OCI-LY7 (cell line): ENCODE data around the gene DGKB. TPM values are rescaled to one million over a fixed set of nuclear protein-coding genes. Genes with fewer than 3 reads are reported as not detected.

Experiments
- BruUV-seq: library from RNA; stranded (reverse); fragments of 400-500 nt; replicated peaks from 2 replicates; lab custom pipeline; 2021; lab: Mats Ljungman, UMichigan
- CTCF ChIA-PET: fragments of 300-600 bp; sonication (Branson Sonifier 250); formaldehyde crosslinking; loops from one replicate; lab custom pipeline; 2022; ENCODE audit warnings: antibody characterized with exemption; ENCODE audit not compliant: unreplicated experiment; lab: Charles Lee
- POLR2A ChIA-PET: fragments of 300-600 bp; sonication (Branson Sonifier 250); formaldehyde crosslinking; loops from one replicate; lab custom pipeline; 2022; ENCODE audit warnings: antibody characterized with exemption; lab: Charles Lee
- DNase-seq: peaks from one replicate; pipeline ENCODE4 v3.0.0-alpha.2; 2015; ENCODE audit warnings: low spot score
- H2AFZ ChIP-seq: fragments of 200-600 bp; sonication (generic), shearing (Covaris generic); 2 replicates; pipeline ENCODE4 v1.6.1; 2014; ENCODE audit warnings: mild to moderate bottlenecking, antibody characterized with exemption, low read length, moderate library complexity
- H3K27ac ChIP-seq: fragments of 200-600 bp; sonication (generic); 2 replicates; pipeline ENCODE4 v1.5.1; 2014; ENCODE audit warnings: mixed run types, low read depth, mild to moderate bottlenecking, moderate library complexity, low read length, inconsistent platforms; ENCODE audit not compliant: poor library complexity, severe bottlenecking
- H3K36me3 ChIP-seq: fragments of 200-600 bp; sonication (generic); 2 replicates; pipeline ENCODE4 v1.6.1; 2014; ENCODE audit warnings: mild to moderate bottlenecking, antibody characterized with exemption, low read length, moderate library complexity, mixed read lengths; ENCODE audit not compliant: insufficient read depth
- H3K4me1 ChIP-seq: fragments of 200-600 bp; sonication (generic); 2 replicates; pipeline ENCODE4 v1.5.1; 2014; ENCODE audit warnings: mild to moderate bottlenecking, low read length; ENCODE audit not compliant: insufficient read depth, poor library complexity, severe bottlenecking
- H3K4me2 ChIP-seq: fragments of 200-600 bp; sonication (generic); 2 replicates; pipeline ENCODE4 v1.6.1; 2014; ENCODE audit warnings: mild to moderate bottlenecking, low read length
- H3K4me3 ChIP-seq: fragments of 200-600 bp; sonication (generic); 2 replicates; pipeline ENCODE4 v1.5.1; 2014; ENCODE audit warnings: mild to moderate bottlenecking, low read depth, low read length; ENCODE audit not compliant: poor library complexity, severe bottlenecking
- H3K79me2 ChIP-seq: fragments of 200-600 bp; sonication (generic); 2 replicates; pipeline ENCODE4 v1.6.1; 2016; ENCODE audit warnings: low read depth, mild to moderate bottlenecking, low read length, moderate library complexity, mixed read lengths; ENCODE audit not compliant: insufficient read depth
- H3K9me2 ChIP-seq: fragments of 200-600 bp; sonication (generic); 2 replicates; pipeline ENCODE4 v1.6.1; 2016; ENCODE audit warnings: mild to moderate bottlenecking, low read length, mixed read lengths; ENCODE audit not compliant: insufficient read depth
- H3K9me3 ChIP-seq: fragments of 200-600 bp; sonication (generic); 2 replicates; pipeline ENCODE4 v1.6.1; 2014; ENCODE audit warnings: mild to moderate bottlenecking, mixed run types, low read length, mixed read lengths
- H4K20me1 ChIP-seq: fragments of 200-600 bp; sonication (generic); 2 replicates; pipeline ENCODE4 v1.6.1; 2014; ENCODE audit warnings: mild to moderate bottlenecking, antibody characterized with exemption, low read length, moderate library complexity, mixed read lengths; ENCODE audit not compliant: insufficient read depth
- EZH2phosphoT487 ChIP-seq: fragments of 200-600 bp; sonication (generic); IDR thresholded peaks from 2 replicates; pipeline ENCODE4 v1.6.1; 2018; ENCODE audit warnings: low read depth, borderline replicate concordance, mild to moderate bottlenecking, mixed run types, antibody characterized with exemption, low read length, moderate library complexity, mixed read lengths
- intact Hi-C: fragments of 100-400 bp; cut with micrococcal nuclease; formaldehyde crosslinking; loops from one replicate; pipeline ENCODE4 v1.10.0; 2022; ENCODE audit not compliant: unreplicated experiment
- total RNA-seq, 2 experiments: library from RNA; depleted of rRNA in 1 of 2; stranded (reverse); fragments of >200 nt in 1 of 2; shearing (Covaris generic) in 1 of 2; gene quantifications; 2 replicates each; pipeline ENCODE4 v1.2.3, GENCODE V29; 2014 to 2022
- TF ChIP-seq, protein P1 (sequence below): fragments of 200-600 bp; sonication (generic); conservative IDR thresholded peaks from 2 replicates; pipeline ENCODE4 v1.5.1; 2014; ENCODE audit warnings: mild to moderate bottlenecking, antibody characterized with exemption, low read length, moderate library complexity, mixed read lengths

The DGKB gene
- total RNA-seq, 2 experiments from 2014 or later: not detected

DNA sequence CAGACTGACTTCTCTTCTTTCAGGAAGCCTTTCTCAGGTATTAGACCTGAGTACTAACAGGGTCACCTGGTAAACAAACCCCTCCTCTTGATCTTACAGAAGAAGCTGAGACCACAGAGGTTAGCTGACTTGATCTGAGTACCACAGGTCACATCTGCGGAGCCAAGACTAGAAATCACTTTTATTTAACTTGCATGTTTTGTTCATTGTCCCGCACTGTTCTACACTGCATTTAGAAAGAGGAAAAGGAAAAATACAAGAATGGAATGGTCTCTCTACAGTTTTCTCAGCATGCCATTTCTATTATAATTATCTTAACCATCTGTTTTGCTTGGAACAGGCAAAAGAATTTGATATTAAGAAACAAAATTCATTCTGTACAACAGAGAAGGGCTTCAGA lies 667.5 kb downstream of the DGKB start:
- no peaks in the 10 kb centered on the region for H3K9me3 ChIP-seq
- ChIA-PET POLR2A (no interaction called here), CTCF (no interaction called here)
- no peak overlapping the region for H3K4me2 ChIP-seq
- no TSS peak for BruUV-seq
- no peaks in the 10 kb centered on the region for H3K79me2 ChIP-seq
- no peak overlapping the region for H3K27ac ChIP-seq
- intact Hi-C loops: no loop called here
- H2AFZ ChIP-seq: no peak overlapping the region
- no peak for DNase-seq
- H3K9me2 ChIP-seq: no peaks in the 10 kb centered on the region
- H3K4me3 ChIP-seq: no peak overlapping the region
- TF ChIP-seq EZH2phosphoT487: no peak
- TF ChIP-seq, protein P1, sequence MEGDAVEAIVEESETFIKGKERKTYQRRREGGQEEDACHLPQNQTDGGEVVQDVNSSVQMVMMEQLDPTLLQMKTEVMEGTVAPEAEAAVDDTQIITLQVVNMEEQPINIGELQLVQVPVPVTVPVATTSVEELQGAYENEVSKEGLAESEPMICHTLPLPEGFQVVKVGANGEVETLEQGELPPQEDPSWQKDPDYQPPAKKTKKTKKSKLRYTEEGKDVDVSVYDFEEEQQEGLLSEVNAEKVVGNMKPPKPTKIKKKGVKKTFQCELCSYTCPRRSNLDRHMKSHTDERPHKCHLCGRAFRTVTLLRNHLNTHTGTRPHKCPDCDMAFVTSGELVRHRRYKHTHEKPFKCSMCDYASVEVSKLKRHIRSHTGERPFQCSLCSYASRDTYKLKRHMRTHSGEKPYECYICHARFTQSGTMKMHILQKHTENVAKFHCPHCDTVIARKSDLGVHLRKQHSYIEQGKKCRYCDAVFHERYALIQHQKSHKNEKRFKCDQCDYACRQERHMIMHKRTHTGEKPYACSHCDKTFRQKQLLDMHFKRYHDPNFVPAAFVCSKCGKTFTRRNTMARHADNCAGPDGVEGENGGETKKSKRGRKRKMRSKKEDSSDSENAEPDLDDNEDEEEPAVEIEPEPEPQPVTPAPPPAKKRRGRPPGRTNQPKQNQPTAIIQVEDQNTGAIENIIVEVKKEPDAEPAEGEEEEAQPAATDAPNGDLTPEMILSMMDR: no peak
- H3K4me1 ChIP-seq: no peaks in the 10 kb centered on the region
- no peaks in the 10 kb centered on the region for H4K20me1 ChIP-seq
- no peaks in the 10 kb centered on the region for H3K36me3 ChIP-seq

- no peaks in the 10 kb centered on the region for H3K4me1 ChIP-seq
- H3K4me2 ChIP-seq: no peak overlapping the region
- H3K27ac ChIP-seq: no peak overlapping the region
- POLR2A ChIA-PET: interaction anchor here (0.6 kb wide), 1 partner anchor 9 kb away, joined by 3 read pairs; no protein-coding TSS in a partner anchor
- H2AFZ ChIP-seq: no peak overlapping the region
- no peaks in the 10 kb centered on the region for H3K36me3 ChIP-seq
- no peaks in the 10 kb centered on the region for H3K9me2 ChIP-seq
- no peaks in the 10 kb centered on the region for H3K79me2 ChIP-seq
- no peaks in the 10 kb centered on the region for H3K9me3 ChIP-seq
- intact Hi-C loops: no loop called here
- H3K4me3 ChIP-seq: no peak overlapping the region
- CTCF ChIA-PET: no interaction called here
- BruUV-seq: no TSS peak
- no peak for DNase-seq
- no peak for TF ChIP-seq EZH2phosphoT487
- TF ChIP-seq, protein P1: no peak
- H4K20me1 ChIP-seq: no peaks in the 10 kb centered on the region
Measured at GRCh38 chr7:14233868-14234369, 668.6 kb downstream of the DGKB start.

GRCh38 chr7:14233076-14233867 lies 669.3 kb downstream of the DGKB start:
- intact Hi-C loops: no loop called here
- CTCF ChIA-PET: no interaction called here
- H3K4me1 ChIP-seq: no peaks in the 10 kb centered on the region
- no peaks in the 10 kb centered on the region for H3K79me2 ChIP-seq
- H3K9me3 ChIP-seq: no peaks in the 10 kb centered on the region
- DNase-seq: no peak
- POLR2A ChIA-PET: interaction anchor here (0.6 kb wide), 1 partner anchor 10 kb away, joined by 3 read pairs; no protein-coding TSS in a partner anchor
- no peak overlapping the region for H3K27ac ChIP-seq
- H3K4me2 ChIP-seq: no peak overlapping the region
- no peaks in the 10 kb centered on the region for H4K20me1 ChIP-seq
- H2AFZ ChIP-seq: no peak overlapping the region
- no peaks in the 10 kb centered on the region for H3K36me3 ChIP-seq
- TF ChIP-seq EZH2phosphoT487: no peak
- TF ChIP-seq, protein P1: no peak
- no TSS peak for BruUV-seq
- no peaks in the 10 kb centered on the region for H3K9me2 ChIP-seq
- no peak overlapping the region for H3K4me3 ChIP-seq
